Breast epithelium (tissue), 4 donors: ENCODE results near the gene USP3. TPM values are rescaled to one million over a fixed set of nuclear protein-coding genes. Genes with fewer than 3 reads are reported as not detected.
"Not testable (repeated sequence)": the region's sequence is repeated elsewhere in the genome, so short reads cannot be mapped to it uniquely, and the experiment has no call there.

Experiments
- DNase-seq, 2 donors: peaks; one replicate each; pipeline ENCODE4 v3.0.0-alpha.2; 2019; ENCODE audit warnings: low spot score in 2 of 2
- H3K27ac ChIP-seq, 2 donors: fragments of 200-600 bp; sonication (generic) in 1 of 2; one replicate each; pipeline ENCODE4 v1.5.1; 2016 to 2019; ENCODE audit warnings: mild to moderate bottlenecking in 1 of 2
- H3K27me3 ChIP-seq, 2 donors: fragments of 200-600 bp; sonication (generic) in 1 of 2; one replicate each; pipeline versions ENCODE4 v1.5.1 to v1.6.0; 2017 to 2019; ENCODE audit warnings: control low read depth in 1 of 2, mild to moderate bottlenecking in 1 of 2
- H3K36me3 ChIP-seq: fragments of 200-600 bp; one replicate; pipeline ENCODE4 v1.5.1; 2019
- H3K4me1 ChIP-seq, 2 donors: fragments of 200-600 bp; sonication (generic); one replicate each; pipeline ENCODE4 v1.5.1; 2016 to 2019; ENCODE audit warnings: control low read depth in 1 of 2
- H3K4me3 ChIP-seq, 3 donors: fragments of 200-600 bp; sonication (generic); 1 replicate in 2 of 3; 2 replicates in 1 of 3; pipeline ENCODE4 v1.5.1; 2016 to 2019; ENCODE audit warnings: mild to moderate bottlenecking in 3 of 3, moderate library complexity in 2 of 3
- H3K9me3 ChIP-seq, 2 donors: fragments of 200-600 bp; sonication (generic) in 1 of 2; one replicate each; pipeline ENCODE4 v1.5.1; 2016 to 2019; ENCODE audit warnings: control low read depth in 1 of 2
- POLR2A ChIP-seq: fragments of 450-650 bp; IDR thresholded peaks from one replicate; pipeline ENCODE4 v1.6.1; 2016; ENCODE audit warnings: antibody characterized with exemption, mild to moderate bottlenecking, moderate library complexity
- POLR2AphosphoS5 ChIP-seq, 3 donors: sonication (generic); formaldehyde crosslinking; IDR thresholded peaks; one replicate each; pipeline ENCODE4 v1.6.1; 2017; ENCODE audit warnings: antibody characterized with exemption in 3 of 3
- intact Hi-C: fragments of 100-400 bp; cut with DNase I; formaldehyde crosslinking; loops from one replicate; pipeline ENCODE4 v1.15.1; 2023; ENCODE audit warnings: low total_unique reads
- total RNA-seq, 3 donors: library from RNA; depleted of rRNA; stranded (reverse); fragments of >200 nt; gene quantifications; one replicate each; pipeline ENCODE4 v1.1.0, GENCODE V29; 2016
- TF ChIP-seq, protein P1 (sequence below), 3 donors: fragments of 450-650 bp; IDR thresholded peaks; one replicate each; pipeline ENCODE4 v1.5.1; 2016 to 2017; ENCODE audit warnings: antibody characterized with exemption in 3 of 3, mild to moderate bottlenecking in 3 of 3, moderate library complexity in 3 of 3

The USP3 gene
- total RNA-seq, 3 donors from 2014 or later: 70.4 to 88.7 (median 76.7) TPM

DNA sequence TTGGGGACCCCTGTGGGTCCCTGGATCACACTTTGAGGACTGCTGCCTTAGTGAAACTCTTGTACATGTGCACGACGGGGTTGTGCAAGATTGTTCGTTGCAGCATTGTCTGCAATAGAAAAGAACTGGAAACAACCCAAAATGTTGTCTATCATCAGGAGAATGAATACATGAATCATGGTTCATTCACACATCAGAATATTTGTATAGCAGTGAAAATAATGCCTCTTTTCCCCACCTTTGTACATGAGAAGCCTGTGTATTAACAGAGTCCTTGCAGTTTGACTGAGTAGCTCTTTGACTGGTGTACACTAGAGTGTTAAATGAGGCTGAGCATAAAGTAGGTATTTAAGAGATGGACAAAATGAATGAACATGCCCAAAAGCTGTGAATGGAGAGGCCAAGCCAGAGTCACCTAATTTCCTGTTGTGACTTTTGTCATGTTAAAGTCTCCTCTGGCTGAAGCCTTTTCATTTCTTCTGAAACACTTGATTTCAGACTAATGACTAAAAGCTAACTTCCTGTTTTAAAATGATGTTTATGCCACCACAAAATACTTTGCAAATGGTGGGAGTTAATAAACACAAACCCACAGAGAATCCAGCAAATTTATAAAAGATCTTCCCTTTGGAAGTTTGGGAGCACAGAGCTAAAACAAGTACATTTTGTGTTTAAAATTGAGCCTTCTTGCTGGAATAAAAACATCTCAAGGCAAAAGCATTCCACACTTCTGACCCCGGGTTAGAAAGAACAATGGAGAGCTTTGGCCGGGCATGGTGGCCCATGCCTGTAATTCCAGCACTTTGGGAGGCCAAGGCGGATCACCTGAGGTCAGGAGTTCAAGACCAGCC is 20.6 kb upstream of the USP3 start:
- H3K36me3 ChIP-seq: no peaks in the 10 kb centered on the region
- no peaks in the 10 kb centered on the region for H3K9me3 ChIP-seq
- no peak for DNase-seq
- H3K4me3 ChIP-seq: no peak overlapping the region
- TF ChIP-seq POLR2A (no peak), POLR2AphosphoS5 (IDR thresholded peaks at IDR 0.05) (no peak)
- TF ChIP-seq, protein P1, sequence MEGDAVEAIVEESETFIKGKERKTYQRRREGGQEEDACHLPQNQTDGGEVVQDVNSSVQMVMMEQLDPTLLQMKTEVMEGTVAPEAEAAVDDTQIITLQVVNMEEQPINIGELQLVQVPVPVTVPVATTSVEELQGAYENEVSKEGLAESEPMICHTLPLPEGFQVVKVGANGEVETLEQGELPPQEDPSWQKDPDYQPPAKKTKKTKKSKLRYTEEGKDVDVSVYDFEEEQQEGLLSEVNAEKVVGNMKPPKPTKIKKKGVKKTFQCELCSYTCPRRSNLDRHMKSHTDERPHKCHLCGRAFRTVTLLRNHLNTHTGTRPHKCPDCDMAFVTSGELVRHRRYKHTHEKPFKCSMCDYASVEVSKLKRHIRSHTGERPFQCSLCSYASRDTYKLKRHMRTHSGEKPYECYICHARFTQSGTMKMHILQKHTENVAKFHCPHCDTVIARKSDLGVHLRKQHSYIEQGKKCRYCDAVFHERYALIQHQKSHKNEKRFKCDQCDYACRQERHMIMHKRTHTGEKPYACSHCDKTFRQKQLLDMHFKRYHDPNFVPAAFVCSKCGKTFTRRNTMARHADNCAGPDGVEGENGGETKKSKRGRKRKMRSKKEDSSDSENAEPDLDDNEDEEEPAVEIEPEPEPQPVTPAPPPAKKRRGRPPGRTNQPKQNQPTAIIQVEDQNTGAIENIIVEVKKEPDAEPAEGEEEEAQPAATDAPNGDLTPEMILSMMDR (IDR thresholded peaks at IDR 0.05): no peak
- intact Hi-C loops: no loop called here
- H3K27ac ChIP-seq: no peak overlapping the region
- H3K4me1 ChIP-seq: no peaks in the 10 kb centered on the region
- no peaks in the 10 kb centered on the region for H3K27me3 ChIP-seq

DNA sequence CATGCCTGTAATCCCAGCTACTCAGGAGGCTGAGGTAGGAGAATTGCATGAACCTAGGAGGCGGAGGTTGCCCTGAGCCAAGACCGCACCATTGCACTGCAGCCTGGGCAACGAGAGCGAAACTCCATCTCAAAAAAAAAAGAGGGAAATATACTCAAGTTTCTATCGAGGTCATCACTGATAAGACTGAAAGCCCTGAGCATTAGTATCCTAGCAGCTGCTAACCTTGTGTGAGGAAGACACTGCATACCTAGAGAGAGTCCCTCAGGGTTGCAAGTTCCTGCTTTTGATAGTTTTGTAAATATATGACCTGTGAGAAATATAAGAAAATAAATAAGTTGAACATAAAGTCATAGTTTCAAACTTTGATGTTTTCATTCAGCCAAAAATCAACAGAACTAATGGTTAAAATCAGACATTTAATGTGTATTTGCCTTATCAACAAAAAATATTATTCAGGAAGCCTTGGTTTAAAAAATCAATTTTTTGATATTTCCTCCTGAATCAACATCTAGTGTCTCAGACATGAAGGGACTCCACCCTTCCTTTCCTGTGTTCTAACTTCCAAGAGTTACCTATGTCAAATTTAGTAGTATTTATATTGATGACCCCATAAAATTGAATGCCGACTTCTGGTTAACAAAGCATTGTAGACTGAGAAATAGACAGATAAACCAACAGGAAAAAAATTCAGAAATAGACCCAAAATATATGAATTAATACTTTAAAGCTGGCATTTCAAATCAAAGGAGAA is 19.8 kb upstream of the USP3 start:
- Histone ChIP-seq H3K27ac (no peak overlapping the region), H3K4me3 (no peak overlapping the region), H3K27me3 (no peaks in the 10 kb centered on the region), H3K9me3 (no peaks in the 10 kb centered on the region), H3K4me1 (no peaks in the 10 kb centered on the region), H3K36me3 (no peaks in the 10 kb centered on the region)
- TF ChIP-seq POLR2AphosphoS5 (IDR thresholded peaks at IDR 0.05) (no peak), POLR2A (no peak)
- TF ChIP-seq, protein P1 (IDR thresholded peaks at IDR 0.05): no peak
- intact Hi-C loops: no loop called here
- DNase-seq: no peak

DNA sequence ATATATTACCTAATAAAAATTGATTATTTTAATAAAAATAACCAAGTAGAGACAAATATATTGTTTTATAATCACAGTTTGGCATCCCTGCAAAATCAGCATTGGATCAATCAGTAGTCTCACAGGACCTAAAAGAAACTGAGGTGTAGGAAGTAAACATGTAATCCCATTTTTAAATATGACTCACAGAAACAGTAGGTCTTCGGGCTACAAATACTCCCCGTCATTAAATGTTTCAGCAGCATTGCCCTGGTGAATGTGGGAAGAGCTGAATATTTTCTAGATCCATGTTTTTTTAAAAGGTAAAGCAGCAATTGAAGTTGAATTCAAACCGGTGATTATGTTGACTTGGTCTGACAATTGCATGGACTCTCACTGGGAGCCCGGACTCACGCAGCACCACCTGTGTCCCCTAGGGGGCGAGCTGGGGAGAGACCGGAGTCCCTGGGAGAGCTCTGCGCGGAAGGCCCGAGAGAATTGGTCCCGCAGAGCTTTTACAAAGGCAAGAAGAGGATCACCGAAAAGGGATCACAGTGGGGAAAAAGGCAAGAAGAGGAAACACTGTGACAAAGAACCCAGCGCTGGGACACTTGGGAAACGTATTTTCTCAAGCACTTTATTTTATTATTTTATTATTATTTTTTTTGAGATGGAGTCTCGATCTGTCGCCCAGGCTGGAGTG is 17.2 kb upstream of the USP3 start:
- Histone ChIP-seq H3K27ac (no peak overlapping the region), H3K4me3 (no peak overlapping the region), H3K36me3 (no peaks in the 10 kb centered on the region), H3K4me1 (no peaks in the 10 kb centered on the region), H3K9me3 (no peaks in the 10 kb centered on the region), H3K27me3 (no peaks in the 10 kb centered on the region)
- TF ChIP-seq POLR2A: no peak
- TF ChIP-seq POLR2AphosphoS5 (IDR thresholded peaks at IDR 0.05): peak in 1 of 3 donors; percentile 13
- TF ChIP-seq, protein P1 (IDR thresholded peaks at IDR 0.05): peak; percentile 85 to 94 (median 85)
- DNase-seq: peak; percentile 80 to 90
- intact Hi-C loops: no loop called here

DNA sequence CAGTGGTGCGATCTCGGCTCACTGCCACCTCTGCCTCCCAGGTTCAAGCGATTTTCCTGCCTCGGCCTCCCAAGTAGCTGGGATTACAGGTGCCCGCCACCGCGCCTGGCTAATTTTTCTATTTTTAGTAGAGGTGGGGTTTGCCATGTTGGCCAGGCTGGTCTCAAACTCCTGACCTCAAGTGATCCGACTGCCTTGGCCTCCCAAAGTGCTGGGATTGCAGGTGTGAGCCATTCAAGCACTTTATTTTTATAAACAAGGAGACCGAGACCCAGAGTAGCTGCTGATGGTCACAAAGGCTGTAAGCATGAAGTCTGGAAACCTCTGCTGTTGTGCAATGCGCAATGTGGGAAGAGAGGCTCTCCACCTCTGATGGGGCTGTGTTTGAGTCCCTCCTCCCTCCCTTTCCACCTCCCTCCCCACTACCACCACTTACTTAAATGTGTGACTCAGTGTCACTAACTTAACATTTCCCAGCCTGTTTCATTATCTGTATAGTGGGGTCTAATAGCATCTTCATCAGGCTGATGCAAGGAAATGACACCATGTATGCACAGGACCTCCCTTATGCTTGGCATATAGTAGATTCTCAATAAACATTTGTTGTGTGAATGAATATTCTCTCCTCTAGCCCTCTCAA is 16.5 kb upstream of the USP3 start:
- H3K9me3 ChIP-seq, intact Hi-C loops, H3K27ac ChIP-seq, H3K4me3 ChIP-seq, H3K27me3 ChIP-seq, H3K36me3 ChIP-seq, H3K4me1 ChIP-seq, DNase-seq: not testable (repeated sequence)

DNA sequence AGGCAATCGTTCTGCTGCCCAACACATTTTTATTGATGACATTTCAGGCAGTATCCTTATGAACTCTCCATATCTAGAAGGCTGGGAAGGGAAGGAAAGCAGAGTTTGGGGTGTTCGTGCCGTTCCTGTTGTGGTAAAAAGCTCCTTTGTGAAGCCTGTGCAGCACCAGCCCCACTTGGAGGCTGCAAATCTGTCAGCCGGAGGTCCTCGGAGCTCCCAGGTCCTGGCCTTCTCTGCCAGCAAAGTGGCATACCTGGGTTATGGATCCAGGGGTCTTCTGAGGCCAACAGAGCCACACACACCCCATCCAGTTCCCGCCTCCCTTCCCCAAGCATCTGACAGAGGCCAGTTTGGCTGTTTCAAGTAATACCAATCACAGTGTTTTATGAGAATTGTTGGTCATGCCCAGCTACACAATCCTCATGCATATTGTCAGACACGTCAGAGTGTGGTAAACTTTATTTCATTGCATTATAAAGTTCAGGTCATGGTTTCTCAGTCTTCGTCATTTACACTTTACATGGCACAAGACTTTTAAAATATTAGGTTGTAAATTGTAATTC is 15.9 kb upstream of the USP3 start:
- no peak for DNase-seq
- Histone ChIP-seq H3K36me3 (no peaks in the 10 kb centered on the region), H3K9me3 (no peaks in the 10 kb centered on the region), H3K27me3 (no peaks in the 10 kb centered on the region), H3K4me1 (no peaks in the 10 kb centered on the region), H3K27ac (no peak overlapping the region), H3K4me3 (no peak overlapping the region)
- intact Hi-C loops: no loop called here
- TF ChIP-seq POLR2AphosphoS5 (IDR thresholded peaks at IDR 0.05) (no peak), POLR2A (no peak)
- TF ChIP-seq, protein P1 (IDR thresholded peaks at IDR 0.05): no peak
